ENCODE results near the gene DIRAS1.
"Not testable (repeated sequence)": the region's sequence is repeated elsewhere in the genome, so short reads cannot be mapped to it uniquely, and the experiment has no call there.

DIRAS1 gene

DNA sequence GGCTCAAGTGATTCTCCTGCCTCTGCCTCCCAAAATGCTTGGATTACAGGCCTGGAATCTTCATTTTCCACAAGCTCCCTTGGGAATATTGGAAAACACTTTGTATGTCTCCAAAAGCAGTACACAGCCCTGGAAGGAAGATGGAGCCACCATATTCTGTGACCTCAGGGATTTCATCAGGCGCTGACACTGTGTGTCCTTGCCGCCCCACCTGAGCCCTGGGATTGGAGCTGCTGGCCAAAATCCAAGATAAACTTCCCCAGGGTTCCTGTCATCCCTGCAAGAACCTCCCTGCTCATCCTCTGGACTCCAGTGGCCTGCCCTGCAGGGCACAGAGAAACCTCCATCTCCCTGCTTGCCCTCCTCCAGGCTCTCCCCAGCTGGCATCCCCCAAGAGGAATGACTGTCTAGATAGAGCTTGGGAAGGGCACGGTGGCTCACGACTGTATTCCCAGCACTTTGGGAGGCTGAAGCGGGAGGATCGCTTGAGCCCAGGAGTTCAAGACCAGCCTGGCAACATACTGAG is 17.4 kb downstream of the DIRAS1 start:
- DNase-seq: no peak

DNA sequence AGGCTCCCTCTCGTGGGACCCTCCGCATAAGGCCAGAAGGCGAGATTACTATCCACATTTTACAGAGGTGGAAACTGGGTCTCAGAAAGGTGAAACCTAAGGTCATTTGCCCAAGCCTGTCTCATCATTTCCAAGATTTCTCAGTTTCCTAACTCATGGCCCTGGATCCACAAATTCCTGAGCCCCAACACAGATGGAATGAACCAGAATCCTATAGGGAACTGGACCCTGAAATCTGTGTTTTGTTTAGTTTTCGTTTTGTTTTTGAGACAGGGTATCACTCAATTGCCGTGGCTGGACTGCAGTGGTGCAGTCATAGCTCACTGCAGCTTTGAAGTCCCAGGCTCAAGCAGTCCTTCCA is 18.1 kb downstream of the DIRAS1 start:
- no peak for DNase-seq

DNA sequence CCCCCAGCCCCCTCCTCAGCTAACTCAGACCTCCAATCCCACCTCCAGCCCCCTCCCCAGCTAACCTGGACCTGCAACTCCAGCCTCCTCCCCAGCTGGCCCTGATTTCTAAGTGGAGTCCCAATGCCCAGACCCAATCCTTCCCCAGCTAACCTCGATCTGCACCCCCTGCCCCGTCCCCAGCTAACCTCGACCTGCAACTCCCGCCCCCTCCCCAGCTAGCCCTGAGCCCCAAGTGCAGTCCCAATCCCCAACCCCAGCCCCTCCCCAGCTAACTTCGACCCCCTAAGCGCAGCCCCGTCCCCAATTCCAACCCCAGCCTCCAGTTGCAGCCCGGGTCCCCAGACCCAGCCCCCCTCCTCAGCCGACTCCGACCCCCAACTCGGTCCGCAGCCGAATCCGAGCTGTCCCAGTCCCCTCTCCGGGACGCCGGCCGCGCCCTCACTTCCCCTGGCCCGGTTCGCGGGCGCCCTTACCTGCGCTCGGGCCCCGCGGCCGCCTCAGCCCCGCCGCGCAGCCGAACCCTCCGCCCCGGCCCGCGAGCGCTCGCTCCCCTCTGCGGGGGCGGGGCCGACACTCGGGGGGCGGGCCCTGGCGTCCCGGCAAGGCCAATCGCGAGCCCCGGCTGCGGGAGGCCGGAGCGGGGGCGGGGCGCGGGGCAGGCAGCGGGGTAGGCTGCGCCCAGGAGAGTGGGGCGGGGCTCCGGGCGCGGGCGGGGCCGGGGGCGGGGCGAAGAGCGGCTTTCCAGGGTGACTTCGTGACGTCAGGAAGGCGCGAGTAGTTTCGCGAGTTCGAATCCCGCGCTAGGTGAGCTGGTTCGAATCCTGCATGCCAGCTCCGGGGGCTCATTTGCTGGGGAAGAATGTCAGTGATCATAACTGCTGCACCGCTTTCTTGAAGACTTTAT is 18.7 kb downstream of the DIRAS1 start, which contains the start of gene GNG7:
Gene GNG7, minus strand, starts transcription at position 525 of the 907 bp plus-strand sequence. CDS start 182,006 bp downstream, outside the sequence.
- DNase-seq: peak; percentile 74

DNA sequence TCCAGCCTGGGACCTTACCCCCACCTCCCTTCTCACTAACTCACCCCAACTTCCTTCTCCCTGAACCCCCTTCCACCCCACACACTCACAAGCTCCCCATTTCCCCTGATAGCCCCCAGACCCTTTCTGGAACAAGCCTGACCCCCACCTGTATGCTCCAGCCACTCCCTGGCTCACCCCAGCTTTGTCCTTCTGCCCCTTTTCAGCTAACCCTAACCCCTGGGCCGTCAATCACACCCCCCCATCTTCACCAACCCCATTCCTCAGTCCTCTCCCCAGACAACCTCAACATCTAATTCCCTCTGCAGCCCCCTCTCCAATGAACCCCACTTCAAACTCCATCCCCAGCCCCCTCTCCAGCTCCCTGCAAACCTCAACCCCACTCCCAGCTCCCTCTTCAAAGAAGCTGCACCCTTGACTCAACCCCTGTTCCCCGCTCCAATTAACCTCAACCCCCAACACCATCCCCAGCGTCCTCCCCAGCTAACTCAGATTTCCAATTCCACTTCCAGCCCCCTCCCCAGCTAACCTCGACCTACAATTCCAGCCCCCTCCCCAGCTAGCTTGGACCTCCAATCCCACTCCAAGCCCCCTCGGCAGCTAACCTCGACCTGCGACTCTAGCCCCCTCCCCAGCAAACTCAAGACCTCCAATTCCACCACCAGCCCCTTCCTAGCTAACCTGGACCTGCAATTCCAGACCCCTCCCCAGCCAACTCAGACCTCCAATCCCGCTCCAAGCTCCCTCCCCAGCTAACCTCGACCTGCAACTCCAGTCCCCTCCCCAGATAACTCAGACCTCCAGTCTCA is 19.6 kb downstream of the DIRAS1 start:
- DNase-seq: no peak

DNA sequence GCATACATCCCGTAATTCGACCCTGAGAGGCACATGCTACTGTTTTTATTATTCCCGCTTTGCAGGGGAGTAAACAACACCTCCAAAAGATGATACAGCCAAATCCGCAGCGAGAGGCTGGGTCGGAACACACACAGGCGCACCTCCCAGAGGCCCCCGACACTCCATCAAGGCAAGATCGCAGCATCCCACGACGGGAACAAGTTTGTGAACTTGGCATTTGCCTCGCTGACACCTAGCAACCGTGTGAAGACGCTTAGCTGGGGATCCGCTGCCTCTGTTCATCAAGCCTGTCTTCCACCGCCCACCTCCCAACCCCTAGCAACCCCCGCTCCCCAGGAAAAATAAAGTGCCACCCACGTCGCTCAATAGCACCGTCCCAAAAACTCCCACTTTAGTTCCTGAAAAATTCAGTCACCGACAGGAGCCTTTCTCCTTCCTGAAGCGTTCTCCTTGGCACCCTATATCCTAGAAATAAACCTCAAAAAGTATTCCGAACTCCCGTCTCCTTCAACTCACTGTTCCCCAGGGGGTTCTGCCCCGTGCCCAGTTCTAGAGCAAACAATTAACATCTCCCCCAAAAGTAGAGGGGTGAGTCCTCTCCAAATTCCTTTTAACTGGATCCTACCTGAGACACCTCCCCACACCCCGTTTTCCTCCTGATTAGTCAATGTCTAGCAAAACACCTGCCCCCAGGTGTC is 20.4 kb downstream of the DIRAS1 start:
- DNase-seq: no peak

DNA sequence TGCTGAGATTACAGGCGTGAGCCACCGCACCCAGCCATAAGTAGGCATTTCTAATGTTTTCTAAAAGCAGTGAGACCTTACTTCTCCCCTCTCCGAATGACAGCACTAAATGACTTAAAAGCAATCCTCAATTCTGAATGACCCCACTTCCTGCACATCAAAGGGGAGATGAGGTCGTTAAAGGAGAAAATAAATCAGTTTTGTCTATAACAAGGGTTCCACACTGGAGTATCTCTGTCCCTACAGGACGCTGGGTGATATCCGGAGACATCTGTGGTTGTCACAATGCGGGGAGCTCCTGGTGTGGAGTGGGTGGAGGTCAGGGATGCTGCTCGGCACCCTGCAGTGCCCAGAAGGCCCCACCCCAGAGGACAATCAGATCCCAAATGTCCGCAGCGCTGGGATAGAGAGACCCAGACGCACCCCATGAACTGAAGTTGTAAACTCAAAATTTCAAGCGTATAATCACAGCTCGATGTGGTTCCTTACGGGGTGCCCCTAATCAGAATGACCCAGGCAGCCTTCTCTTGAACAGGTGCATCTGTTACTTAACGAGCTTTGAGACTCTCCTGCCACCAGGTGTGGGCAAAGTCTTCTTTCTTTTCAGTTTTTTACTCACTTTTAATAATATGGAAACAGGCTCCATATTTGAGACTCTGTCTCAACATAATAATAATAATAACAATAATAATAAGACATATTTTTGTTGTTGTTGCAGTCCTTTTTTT is 21.6 kb downstream of the DIRAS1 start:
- no peak for DNase-seq

DNA sequence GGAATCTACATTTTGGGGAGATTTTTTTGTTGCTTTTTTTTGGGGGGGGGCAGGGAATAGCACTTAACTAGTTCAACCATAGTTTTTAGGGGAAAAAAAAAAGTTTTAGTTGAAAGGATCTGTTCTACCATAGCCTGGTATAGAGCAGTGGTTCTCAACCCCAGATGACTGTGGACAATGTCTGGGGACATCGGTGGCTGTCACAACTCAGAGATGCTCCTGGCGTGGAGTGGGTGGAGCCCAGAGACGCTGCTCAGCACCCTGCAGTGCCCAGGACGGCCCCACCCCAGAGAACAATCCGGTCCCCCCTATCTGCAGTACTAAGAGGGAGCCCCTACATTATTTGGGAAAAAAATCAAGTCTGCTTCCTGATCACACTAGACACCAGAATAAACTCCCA is 27.0 kb downstream of the DIRAS1 start:
- no peak for DNase-seq

DNA sequence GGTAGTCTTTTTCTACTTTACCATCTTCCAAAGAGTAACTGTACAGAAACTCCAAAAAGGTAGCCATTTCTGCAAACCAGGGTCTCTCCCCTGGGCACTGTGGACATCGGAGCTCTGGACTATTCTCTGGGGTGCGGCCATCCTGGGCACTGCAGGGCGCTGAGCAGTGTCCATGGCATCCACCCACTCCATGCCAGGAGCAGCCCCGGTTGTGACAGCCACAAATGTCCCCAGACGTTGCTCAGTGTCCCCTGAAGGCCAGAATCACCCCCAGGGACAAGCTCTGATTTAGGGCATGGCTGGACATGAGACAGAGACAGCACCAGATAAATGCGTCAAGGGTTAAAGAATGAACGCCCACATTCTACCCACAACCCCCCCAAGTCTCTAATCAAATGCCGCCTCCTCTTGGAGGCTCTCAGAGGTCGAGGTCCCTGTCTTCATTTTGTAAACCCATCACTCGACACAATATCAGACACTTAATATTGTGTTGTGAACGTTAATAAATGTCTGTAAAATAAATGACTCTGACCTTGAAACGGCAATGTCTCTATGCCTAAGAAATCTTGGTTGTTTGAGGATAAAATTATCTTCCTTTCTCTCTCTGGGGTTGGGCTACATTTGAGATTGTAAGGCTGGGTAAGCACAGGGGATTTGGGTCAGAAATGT is 27.5 kb downstream of the DIRAS1 start:
- no peak for DNase-seq

DNA sequence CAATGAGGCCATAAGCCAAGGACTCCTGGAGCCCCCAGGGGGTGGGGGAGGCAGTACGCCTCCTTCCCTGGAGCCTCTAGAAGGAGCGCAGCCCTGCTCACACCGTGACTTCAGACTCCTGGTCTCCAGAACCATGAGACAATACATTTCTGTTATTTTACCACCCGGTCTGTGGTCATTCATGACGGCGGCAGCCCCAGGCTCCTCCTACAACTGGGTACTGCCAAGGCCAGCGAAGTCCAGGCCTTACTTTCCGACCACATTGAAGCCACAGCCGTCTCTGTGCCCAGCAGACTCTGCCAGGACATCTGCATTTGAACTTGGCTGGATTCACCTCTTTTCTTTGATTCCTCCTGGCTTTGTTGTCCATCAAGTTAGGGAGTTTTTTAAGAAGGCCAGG is 29.2 kb downstream of the DIRAS1 start:
- DNase-seq: no peak

DNA sequence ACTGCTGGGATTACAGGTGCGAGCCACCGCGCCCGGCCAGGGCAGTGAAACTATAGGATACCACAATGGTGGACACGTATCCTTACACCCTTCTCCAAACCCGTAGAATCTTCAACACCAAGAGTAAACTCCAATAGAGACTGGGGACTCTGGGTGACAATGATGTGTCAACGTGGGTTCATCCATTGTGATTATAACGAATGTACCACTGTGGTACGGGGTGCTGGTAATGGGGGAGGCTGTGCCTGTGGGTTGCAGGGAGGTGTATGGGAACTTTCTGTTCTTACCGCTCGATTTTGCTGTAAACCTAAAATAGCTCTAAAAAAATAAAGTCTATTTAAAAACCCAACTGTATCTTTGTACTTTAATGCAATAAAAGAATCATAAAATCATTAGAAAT is 30.3 kb downstream of the DIRAS1 start:
- no peak for DNase-seq

DNA sequence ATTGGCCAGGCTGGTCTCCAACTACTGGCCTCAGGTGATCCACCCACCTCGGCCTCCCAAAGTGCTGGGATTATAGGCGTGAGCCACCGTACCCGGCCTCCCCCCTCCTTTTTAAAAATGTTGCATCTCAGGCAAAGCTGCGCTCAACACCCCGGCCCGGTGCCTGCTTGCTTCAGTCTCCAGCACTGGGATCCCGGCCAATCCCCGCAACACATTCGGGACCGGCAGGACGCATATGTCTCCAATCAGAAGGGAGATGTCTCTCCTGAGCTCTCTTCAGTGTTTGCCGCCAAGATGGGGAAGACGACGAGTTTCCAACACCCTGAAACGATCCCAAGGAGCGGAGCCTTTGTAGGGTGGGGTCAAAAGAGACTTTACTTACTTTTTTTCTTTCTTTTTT is 34.8 kb downstream of the DIRAS1 start:
- no peak for DNase-seq

DNA sequence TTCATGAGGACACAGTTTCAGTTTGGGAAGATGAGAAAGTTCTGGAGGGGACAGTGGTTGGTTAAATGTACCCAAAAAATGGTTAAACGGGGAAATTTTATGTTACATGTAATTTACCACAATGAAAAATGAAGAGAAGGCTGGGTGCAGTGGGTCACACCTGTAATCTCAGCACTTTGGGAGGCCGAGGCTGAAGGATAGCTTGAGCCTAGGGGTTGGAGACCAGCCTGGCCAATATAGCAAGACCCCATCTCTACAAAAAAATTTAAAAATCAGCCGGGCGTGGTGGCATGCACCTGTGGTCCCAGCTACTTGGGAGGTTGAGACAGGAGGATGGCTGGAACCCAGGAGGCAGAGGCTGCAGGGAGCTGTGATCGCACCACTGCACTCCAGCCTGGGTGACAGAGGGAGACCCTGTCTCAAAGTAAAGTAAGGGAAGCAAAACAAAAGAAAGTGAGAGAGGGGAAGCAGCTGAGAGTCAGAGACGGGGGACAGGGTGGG is 35.9 kb downstream of the DIRAS1 start:
- DNase-seq: no peak

DNA sequence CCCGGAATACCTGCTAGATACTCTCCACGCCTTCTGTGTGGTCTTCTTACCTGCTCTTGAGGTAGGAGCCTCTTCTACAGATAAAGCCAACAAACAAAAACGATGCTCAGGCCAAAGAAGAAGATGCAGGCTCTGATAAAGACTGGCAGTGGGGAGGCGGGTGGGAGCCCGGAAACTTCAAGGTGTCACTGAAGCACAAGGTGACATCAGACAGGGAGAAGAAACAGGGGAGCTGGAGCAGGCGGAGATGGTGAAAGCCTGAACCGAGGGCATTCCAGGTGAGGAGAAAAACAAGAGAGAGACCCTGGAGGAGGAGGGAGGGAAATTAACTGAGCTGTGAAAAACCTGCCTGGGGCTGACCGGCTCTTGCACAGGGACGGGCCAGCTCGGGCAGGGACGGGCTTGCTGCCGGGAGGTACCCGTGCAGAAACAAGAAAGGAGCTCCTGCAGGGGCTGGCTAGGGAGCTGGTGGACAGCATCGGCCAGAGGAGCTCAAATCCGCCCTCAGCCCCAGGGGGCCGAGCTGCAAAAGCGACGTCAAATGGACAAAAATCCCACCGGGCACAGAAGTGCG is 37.7 kb downstream of the DIRAS1 start:
- no peak for DNase-seq

DNA sequence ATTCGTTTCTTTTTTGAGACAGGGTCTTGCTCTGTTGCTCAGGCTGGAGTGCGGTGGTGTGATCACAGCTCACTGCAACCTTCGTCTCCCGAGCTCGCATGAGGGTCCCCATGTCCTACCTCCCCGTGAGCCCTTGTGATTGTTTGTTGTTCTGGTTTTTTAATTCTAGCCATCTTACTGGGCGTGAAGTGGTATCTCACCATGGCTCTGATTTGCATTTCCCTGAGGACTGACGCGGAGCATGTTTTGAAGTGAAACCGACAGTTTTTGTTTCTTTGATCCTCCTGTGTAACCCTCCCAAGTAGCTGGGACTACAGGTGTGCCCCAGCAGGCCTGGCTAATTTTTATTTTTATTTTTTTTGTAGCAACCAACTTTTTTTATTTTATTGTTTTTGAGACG is 40.4 kb downstream of the DIRAS1 start:
- no peak for DNase-seq

DNA sequence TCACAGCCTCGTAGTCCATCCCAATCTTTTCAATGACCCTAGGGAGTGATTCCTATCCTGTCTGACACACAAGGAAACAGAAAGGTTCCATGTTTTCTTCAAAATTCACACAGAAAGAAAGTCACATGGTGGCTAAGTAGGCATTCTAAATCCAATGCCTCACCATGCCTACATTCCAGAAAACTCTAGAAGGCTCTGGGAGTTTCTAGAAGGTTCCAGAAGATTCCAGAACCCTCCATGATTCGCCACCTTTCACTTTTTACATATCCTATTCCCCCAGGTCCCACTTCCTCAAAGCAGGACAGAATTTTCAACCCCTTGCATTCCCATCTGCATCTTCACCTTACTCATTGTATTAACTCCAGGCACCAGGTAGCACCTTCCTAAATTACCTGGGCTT is 41.7 kb downstream of the DIRAS1 start:
- no peak for DNase-seq

DNA sequence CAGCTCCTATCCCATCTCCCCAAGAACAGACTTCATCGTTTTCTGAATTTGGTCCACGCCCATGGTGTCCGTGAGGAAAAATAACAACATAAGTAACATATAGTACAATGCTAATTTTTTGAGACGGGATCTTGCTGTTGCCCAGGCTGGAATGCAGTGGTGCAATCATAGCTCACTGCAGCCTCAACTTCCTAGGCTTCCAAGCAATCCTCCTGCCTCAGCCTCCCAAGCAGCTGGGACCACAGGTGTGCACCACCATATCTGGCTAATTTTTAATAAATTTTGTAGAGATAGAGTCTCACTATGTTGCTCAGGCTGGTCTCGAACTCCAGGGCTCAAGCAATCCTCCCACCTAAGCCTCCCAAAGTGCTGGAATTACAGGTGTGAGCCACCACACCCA is 42.2 kb downstream of the DIRAS1 start:
- DNase-seq: not testable (repeated sequence)

DNA sequence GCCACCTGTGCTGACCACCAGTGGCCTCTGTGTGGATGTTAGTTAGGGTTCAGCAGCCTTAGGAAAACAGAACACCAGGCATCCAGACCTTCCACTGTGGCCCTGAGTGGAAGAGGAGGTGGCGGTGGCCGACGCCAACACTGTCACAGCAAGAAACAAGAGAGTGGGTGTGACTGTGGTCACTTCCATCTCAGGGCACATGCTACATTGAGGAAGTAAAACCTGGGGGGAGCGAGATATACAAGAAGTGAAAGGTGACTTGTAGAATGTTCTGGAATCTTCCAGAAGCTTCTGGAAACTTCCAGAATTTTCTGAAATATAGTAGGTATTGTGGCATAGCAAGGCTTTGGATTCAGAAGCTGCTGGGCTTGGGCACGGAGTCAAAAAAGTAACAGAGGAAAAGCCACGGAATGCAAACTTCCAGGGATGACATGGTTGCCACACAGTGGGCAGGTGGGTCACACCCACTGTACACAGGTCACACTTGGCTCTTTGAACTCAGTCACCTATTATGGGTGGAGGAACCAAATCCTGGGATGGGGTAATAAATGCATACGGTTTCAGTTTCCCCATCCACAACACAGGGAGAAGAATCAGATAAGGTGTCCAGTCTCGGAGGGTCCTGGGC is 43.0 kb downstream of the DIRAS1 start:
- no peak for DNase-seq

DNA sequence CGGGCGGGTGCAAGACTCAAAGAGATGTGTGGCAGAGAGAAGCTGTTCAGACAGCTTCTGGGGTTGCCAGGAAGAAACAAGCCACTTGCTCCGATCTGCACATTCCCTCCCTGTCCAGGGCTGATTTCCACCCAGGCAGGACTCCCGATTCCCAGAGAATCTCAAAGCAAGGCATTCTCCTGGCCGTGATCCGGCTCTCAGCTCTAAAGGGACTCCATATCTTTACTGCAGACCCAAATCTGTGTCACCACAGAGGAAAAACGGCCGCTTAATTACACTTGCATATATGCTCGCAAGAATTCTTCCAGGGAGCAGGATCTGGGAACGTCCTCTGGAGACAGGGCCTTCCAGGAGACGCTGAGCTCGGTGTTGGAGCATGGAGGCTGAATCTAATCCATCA is 44.3 kb downstream of the DIRAS1 start:
- no peak for DNase-seq

DNA sequence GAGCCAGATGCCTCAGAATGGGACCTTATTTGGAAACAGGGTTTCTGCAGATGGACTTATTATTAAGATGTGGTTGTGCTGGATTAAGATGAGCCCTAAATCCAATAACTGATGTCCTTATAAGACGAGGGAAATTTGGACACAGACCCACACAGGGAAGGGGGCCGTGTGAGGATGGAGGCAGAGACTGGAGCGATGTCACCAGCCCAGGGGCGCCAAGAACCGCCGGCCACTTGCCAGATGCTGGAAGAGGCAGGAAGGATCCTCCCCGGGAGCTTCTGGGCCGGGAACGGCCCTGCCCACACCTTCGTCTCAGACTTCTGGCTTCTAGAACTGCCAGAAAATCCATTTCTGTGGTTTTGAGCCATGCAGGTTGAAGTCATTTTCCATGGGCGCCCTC is 45.3 kb downstream of the DIRAS1 start:
- DNase-seq: no peak

DNA sequence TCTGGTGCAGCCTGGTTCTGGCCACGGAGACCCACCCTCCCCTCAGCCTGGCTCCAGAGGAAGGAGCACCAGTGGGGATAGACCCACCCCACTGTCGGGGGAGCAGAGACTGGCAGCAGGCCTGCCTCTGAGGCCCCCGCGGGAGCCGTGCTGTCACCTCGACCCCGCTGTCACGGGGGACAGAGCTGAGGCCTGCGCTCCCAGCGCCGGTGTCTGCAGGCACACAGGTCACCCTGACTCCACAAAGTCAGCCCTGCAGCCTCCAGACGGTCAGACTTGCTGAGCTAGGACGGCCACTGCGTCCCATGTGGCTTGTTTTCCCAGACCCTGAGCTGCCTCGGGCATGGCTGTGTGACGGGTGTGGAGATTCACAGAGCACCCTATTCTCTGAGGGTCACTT is 51.0 kb downstream of the DIRAS1 start:
- DNase-seq: no peak

Measured in NCI-H146 (cell line).